Activated CD4-positive, alpha-beta T cell treated with anti-CD3 and anti-CD28 coated beads, Interleukin-2, amount 50 U/mL, for 48 hours (primary cell): Measurements from ENCODE around the gene ARMC9.
A peak's percentile ranks its signal among the peaks of the same experiment; 100 is the strongest.
"Not testable (repeated sequence)": the region's sequence is repeated elsewhere in the genome, so short reads cannot be mapped to it uniquely, and the experiment has no call there.

Experiments
- DNase-seq, 2 experiments: peaks; one replicate each; pipeline ENCODE4 v3.0.0-alpha.2; 2020

The ARMC9 gene

GRCh38 chr2:231198291-231199173, at the start of gene ARMC9:
ARMC9 (plus strand) TSS chr2:231198631; CDS start chr2:231206239, 7,608 bp downstream.
- peak; percentile 74 to 80 for DNase-seq

GRCh38 chr2:231152800-231153557, 45.5 kb upstream of the ARMC9 start:
- DNase-seq: no peak

GRCh38 chr2:231159306-231159705, 39.1 kb upstream of the ARMC9 start:
- no peak for DNase-seq

- no peak for DNase-seq
Observed at GRCh38 chr2:231160701-231161100, 37.7 kb upstream of the ARMC9 start.

- no peak for DNase-seq
Observed at GRCh38 chr2:231161252-231161839, 37.1 kb upstream of the ARMC9 start.

GRCh38 chr2:231161877-231162329, 36.5 kb upstream of the ARMC9 start:
- no peak for DNase-seq

- DNase-seq: no peak
Observed at GRCh38 chr2:231163011-231163410, 35.4 kb upstream of the ARMC9 start.

- no peak for DNase-seq
Observed at GRCh38 chr2:231163414-231164095, 34.9 kb upstream of the ARMC9 start.

GRCh38 chr2:231167745-231168459, 30.5 kb upstream of the ARMC9 start:
- DNase-seq: no peak

- DNase-seq: no peak
Observed at GRCh38 chr2:231168460-231169139, 29.8 kb upstream of the ARMC9 start.

GRCh38 chr2:231169488-231169887, 28.9 kb upstream of the ARMC9 start:
- no peak for DNase-seq

GRCh38 chr2:231170055-231170454, 28.4 kb upstream of the ARMC9 start:
- DNase-seq: no peak

- no peak for DNase-seq
Observed at GRCh38 chr2:231172025-231172424, 26.4 kb upstream of the ARMC9 start.

GRCh38 chr2:231174211-231174651, 24.2 kb upstream of the ARMC9 start:
- DNase-seq: no peak

- DNase-seq: no peak
Observed at GRCh38 chr2:231176066-231176465, 22.4 kb upstream of the ARMC9 start.

- no peak for DNase-seq
Observed at GRCh38 chr2:231177156-231178025, 21.0 kb upstream of the ARMC9 start.

- not testable (repeated sequence) for DNase-seq
Observed at GRCh38 chr2:231178805-231179204, 19.6 kb upstream of the ARMC9 start.

GRCh38 chr2:231181860-231182512, 16.4 kb upstream of the ARMC9 start:
- DNase-seq: no peak

GRCh38 chr2:231182513-231182899, 15.9 kb upstream of the ARMC9 start:
- no peak for DNase-seq

- no peak for DNase-seq
Observed at GRCh38 chr2:231183851-231184250, 14.6 kb upstream of the ARMC9 start.
